Common myeloid progenitor, CD34-positive (primary cell): ENCODE data around the gene CDK14.

Source experiments
- CTCF ChIA-PET: fragments of 350-600 bp; sonication (Branson Sonifier 250); formaldehyde crosslinking; loops from one replicate; lab custom pipeline; 2021; ENCODE audit warnings: antibody characterized with exemption; lab: Charles Lee
- POLR2A ChIA-PET: fragments of 350-600 bp; sonication (Branson Sonifier 250); formaldehyde crosslinking; loops from one replicate; lab custom pipeline; 2021; ENCODE audit warnings: antibody characterized with exemption; lab: Charles Lee
- DNase-seq, 3 donors: peaks; one replicate each; pipeline versions ENCODE4 v3.0.0 to v3.0.0-alpha.2; 2013
- H3K27ac ChIP-seq, 2 experiments: 1 replicate in 1 of 2; 2 replicates in 1 of 2; pipeline ENCODE4 v1.7.0; 2013; ENCODE audit warnings: inconsistent platforms in 2 of 2, low read length in 2 of 2, mild to moderate bottlenecking in 2 of 2, low read depth in 1 of 2, moderate library complexity in 1 of 2; ENCODE audit not compliant: severe bottlenecking in 2 of 2, insufficient read depth in 1 of 2, poor library complexity in 1 of 2
- H3K27me3 ChIP-seq, 5 experiments: replicated peaks in 2 of 5; 1 replicate in 3 of 5; 2 replicates in 2 of 5; pipeline versions ENCODE4 v1.6.1 to v1.7.0; 2013; ENCODE audit warnings: low read length in 4 of 5, mild to moderate bottlenecking in 2 of 5, moderate library complexity in 2 of 5, inconsistent platforms in 1 of 5; ENCODE audit not compliant: insufficient read depth in 5 of 5, control insufficient read depth in 4 of 5
- H3K36me3 ChIP-seq, 4 experiments: 1 replicate in 2 of 4; 2 replicates in 2 of 4; pipeline versions ENCODE4 v1.6.1 to v1.7.0; 2013; ENCODE audit warnings: low read length in 3 of 4, control low read depth in 1 of 4, mild to moderate bottlenecking in 1 of 4; ENCODE audit not compliant: control insufficient read depth in 4 of 4, insufficient read depth in 4 of 4
- H3K4me1 ChIP-seq, 4 experiments: 1 replicate in 3 of 4; 2 replicates in 1 of 4; pipeline versions ENCODE4 v1.6.1 to v1.7.1; 2013; ENCODE audit warnings: low read length in 3 of 4, mild to moderate bottlenecking in 3 of 4, control low read depth in 1 of 4, inconsistent platforms in 1 of 4, moderate library complexity in 1 of 4; ENCODE audit not compliant: control insufficient read depth in 4 of 4, insufficient read depth in 4 of 4; ENCODE audit errors: control extremely low read depth in 1 of 4
- H3K4me3 ChIP-seq, 7 experiments: 1 replicate in 4 of 7; 2 replicates in 3 of 7; pipeline versions ENCODE4 v1.5.1 to v1.7.0; 2013; ENCODE audit warnings: mild to moderate bottlenecking in 7 of 7, low read length in 6 of 7, moderate library complexity in 6 of 7, inconsistent platforms in 2 of 7, low read depth in 2 of 7, control low read depth in 1 of 7; ENCODE audit not compliant: insufficient read depth in 4 of 7, control insufficient read depth in 1 of 7; ENCODE audit errors: extremely low read depth in 1 of 7
- H3K9me3 ChIP-seq, 5 experiments: 1 replicate in 4 of 5; 2 replicates in 1 of 5; pipeline versions ENCODE4 v1.6.1 to v1.7.1; 2013; ENCODE audit warnings: low read length in 4 of 5, mild to moderate bottlenecking in 2 of 5, inconsistent platforms in 1 of 5, low read depth in 1 of 5, moderate library complexity in 1 of 5; ENCODE audit not compliant: control insufficient read depth in 4 of 5, insufficient read depth in 2 of 5; ENCODE audit errors: control extremely low read depth in 1 of 5
- WGBS: methylation state at CpG from one replicate; pipeline ENCODE4 v1.1.5; 2013; ENCODE audit not compliant: insufficient coverage; 5-methylcytosine and 5-hydroxymethylcytosine counted together

Gene CDK14

DNA sequence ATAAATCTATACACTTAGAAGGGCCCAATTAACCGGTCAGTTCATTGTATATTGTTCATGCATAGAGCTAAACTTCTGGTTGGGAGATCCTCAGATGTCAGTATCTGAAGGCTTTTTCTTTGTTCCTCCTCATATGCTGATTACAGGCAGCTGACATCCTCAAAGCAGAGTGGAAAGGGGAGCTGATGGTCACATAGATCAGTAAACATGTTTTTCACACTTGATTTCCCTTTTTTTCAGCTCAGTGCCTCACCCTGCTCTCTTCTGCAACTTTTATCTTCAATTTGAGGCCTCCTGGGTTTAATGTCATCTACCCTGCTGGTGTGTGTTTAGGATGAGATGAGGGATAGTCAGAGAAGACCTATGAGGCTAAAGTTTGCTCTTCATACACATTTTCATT is 370.2 kb downstream of the CDK14 start:
- no peak overlapping the region for H3K4me3 ChIP-seq
- no peaks in the 10 kb centered on the region for H3K27me3 ChIP-seq
- ChIA-PET POLR2A (no interaction called here), CTCF (interaction anchor here (1.4 kb wide), 1 partner anchor 14 kb away, joined by 3 read pairs; no protein-coding TSS in a partner anchor)
- H3K27ac ChIP-seq = no peak overlapping the region
- no peaks in the 10 kb centered on the region for H3K4me1 ChIP-seq
- 88% methylated on average over 1 of the region's 1 CpG for WGBS
- no peak for DNase-seq
- no peaks in the 10 kb centered on the region for H3K9me3 ChIP-seq
- peaks cover 0 to 2% (median 0%) of the 10 kb centered on the region in 4 experiments for H3K36me3 ChIP-seq

DNA sequence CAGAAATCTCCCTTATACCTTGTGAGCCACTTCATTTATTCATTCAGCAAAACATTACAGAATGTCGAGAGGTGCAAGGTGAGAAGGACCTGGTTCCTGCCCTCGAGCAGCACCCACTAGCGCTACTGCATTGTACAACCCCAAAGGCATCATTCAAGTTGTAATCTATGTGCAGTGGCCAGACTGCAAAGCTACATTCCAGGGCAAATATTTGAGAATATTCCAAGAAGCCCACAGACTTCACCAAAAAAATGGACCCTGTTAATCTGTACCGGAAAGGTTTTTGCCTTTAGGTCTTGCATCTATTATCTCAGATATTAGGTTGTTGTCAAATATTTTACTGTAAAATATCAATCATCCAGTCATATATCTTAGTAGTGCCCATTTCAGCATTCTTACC is 372.8 kb downstream of the CDK14 start:
- ChIA-PET CTCF (no interaction called here), POLR2A (no interaction called here)
- 100% methylated on average over 3 of the region's 4 CpGs for WGBS
- no peak overlapping the region for H3K27ac ChIP-seq
- H3K4me3 ChIP-seq = no peak overlapping the region
- no peaks in the 10 kb centered on the region for H3K27me3 ChIP-seq
- H3K9me3 ChIP-seq = peaks cover 0 to 3% (median 0%) of the 10 kb centered on the region in 5 experiments
- H3K4me1 ChIP-seq = no peaks in the 10 kb centered on the region
- DNase-seq = no peak
- no peaks in the 10 kb centered on the region for H3K36me3 ChIP-seq

DNA sequence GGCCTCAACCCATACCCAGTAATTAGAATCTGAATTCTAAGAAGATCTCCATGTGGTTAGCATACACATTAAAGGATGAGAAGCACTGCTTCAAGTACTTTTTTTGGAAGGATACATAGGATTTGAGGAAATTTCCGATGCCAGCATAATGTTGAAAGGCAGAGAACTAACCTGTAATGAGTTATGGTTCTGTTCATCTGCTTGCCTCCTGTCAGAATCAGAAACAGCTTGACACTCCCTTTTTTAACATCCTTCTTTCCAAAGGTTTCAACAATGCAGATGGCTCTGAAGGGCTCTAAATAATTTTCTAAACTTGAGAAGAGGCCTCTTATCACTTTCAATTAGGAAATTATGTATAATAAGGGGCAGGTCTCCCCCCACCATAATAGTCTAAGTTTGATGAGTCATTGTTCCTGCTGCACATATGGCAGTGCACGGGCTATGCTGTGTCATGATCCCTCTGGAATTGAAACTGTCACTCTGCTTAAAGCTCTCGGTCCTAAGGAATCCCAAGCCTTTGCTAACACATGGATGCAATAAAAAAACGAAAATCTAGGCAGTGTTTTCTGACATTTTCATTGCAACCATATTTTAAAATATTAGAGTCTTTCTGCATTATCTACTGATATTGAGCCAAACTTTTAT is 376.9 kb downstream of the CDK14 start:
- H3K4me3 ChIP-seq = no peak overlapping the region
- no peaks in the 10 kb centered on the region for H3K4me1 ChIP-seq
- CTCF ChIA-PET = interaction anchor here (1.0 kb wide), 1 partner anchor 9 kb away, joined by 4 read pairs; no protein-coding TSS in a partner anchor
- peaks cover 2 to 26% (median 6%) of the 10 kb centered on the region in 5 experiments for H3K9me3 ChIP-seq
- POLR2A ChIA-PET = no interaction called here
- 98% methylated on average over 4 of the region's 4 CpGs for WGBS
- H3K36me3 ChIP-seq = peaks cover 0 to 3% (median 0%) of the 10 kb centered on the region in 4 experiments
- no peak for DNase-seq
- no peaks in the 10 kb centered on the region for H3K27me3 ChIP-seq
- no peak overlapping the region for H3K27ac ChIP-seq

DNA sequence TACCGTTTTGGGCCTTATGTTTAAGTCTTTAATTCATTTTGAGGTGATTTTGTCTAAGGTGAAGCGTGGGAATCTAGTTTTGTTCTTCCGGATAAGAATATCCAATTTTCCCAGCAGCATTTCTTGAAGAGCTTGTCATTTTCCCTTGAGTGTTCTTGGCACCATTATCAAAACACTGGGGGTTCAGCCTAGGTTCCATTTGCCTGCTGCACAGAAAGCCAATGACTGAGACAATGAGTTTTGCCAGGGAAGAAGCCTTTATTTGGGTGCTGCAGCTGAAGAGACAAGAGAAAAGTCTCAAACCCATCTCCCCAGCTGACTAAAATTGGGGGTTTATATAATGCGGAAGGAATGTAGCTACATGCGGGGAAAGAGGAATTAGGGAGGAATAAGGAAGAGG is 380.9 kb downstream of the CDK14 start:
- no peak overlapping the region for H3K27ac ChIP-seq
- DNase-seq = no peak
- 98% methylated on average over 5 of the region's 5 CpGs for WGBS
- ChIA-PET POLR2A (no interaction called here), CTCF (no interaction called here)
- H3K27me3 ChIP-seq = no peaks in the 10 kb centered on the region
- H3K4me3 ChIP-seq = no peak overlapping the region
- H3K9me3 ChIP-seq = peaks cover 3 to 30% (median 6%) of the 10 kb centered on the region in 5 experiments
- H3K36me3 ChIP-seq = peaks cover 0 to 3% (median 0%) of the 10 kb centered on the region in 4 experiments
- no peaks in the 10 kb centered on the region for H3K4me1 ChIP-seq

DNA sequence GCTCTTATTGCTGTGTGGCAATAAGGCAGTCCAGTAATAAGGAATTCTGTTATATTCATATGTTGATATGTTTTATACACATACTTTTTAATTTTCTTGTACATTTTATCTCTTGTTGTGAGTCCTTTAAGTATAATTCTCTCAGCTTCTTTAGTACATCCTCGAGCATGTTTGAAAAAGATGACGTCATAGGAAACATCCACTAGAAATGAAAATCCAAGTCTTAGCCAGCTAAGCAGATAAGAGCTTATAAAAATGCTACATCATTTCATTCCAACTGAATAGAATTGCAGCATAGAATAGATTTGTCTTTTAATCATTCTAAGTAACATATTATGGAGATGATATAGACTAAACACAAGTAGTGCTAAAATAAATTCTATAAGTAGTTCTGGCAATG is 384.4 kb downstream of the CDK14 start:
- CTCF ChIA-PET = interaction anchor here (1.1 kb wide), 1 partner anchor 15 kb away, joined by 3 read pairs; no protein-coding TSS in a partner anchor
- no peak overlapping the region for H3K27ac ChIP-seq
- H3K9me3 ChIP-seq = peaks cover 1 to 34% (median 10%) of the 10 kb centered on the region in 5 experiments
- no CpG with 5 or more reads among the region's 2 CpGs for WGBS
- H3K4me3 ChIP-seq = no peak overlapping the region
- DNase-seq = no peak
- POLR2A ChIA-PET = no interaction called here
- peaks cover 0 to 7% (median 0%) of the 10 kb centered on the region in 4 experiments for H3K36me3 ChIP-seq
- H3K27me3 ChIP-seq = no peaks in the 10 kb centered on the region
- H3K4me1 ChIP-seq = no peaks in the 10 kb centered on the region

DNA sequence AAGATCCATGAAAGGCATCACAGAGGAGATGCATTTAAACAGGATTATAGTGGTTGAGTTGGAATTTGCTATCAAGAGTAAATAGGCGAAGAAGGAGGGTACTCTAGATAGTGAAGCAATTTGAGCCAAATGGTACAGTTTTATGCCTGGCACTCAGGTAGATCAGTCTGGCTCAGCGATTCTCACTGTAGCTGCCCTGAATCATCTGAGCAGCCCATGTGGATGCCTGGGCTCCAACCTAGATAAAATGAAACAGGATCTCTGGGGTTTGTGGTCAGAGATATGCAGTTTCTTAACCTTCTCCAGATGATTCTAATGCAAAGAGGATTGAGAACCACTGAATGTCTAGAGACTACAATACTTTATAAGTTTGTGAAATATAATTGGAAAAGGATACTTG is 386.1 kb downstream of the CDK14 start:
- no peaks in the 10 kb centered on the region for H3K4me1 ChIP-seq
- H3K36me3 ChIP-seq = peaks cover 0 to 4% (median 0%) of the 10 kb centered on the region in 4 experiments
- WGBS = 100% methylated on average over 2 of the region's 2 CpGs
- H3K4me3 ChIP-seq = no peak overlapping the region
- no peaks in the 10 kb centered on the region for H3K27me3 ChIP-seq
- DNase-seq = no peak
- ChIA-PET POLR2A (no interaction called here), CTCF (interaction anchor here (1.0 kb wide), 1 partner anchor 9 kb away, joined by 4 read pairs; no protein-coding TSS in a partner anchor)
- no peak overlapping the region for H3K27ac ChIP-seq
- H3K9me3 ChIP-seq = peaks cover 0 to 21% (median 5%) of the 10 kb centered on the region in 5 experiments

DNA sequence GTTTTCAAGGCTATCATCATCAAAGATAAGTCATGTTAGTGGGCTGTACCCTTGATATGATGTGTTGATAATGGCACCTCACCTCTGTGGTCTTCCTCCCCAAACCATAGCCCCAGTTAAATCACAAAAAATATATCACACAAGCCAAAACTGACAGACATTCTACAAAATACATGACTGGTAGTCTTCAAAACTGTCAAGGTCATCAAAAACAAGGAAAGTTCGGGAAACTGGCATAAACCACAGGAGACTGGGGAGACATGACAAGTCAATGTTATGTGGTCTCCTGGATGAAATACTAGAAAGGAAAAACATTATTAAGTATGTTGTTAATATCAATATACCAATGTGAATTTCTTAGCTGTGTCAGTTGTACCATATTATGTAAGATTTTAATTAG is 388.6 kb downstream of the CDK14 start:
- H3K27ac ChIP-seq = no peak overlapping the region
- no peaks in the 10 kb centered on the region for H3K27me3 ChIP-seq
- WGBS = no CpG with 5 or more reads among the region's 1 CpG
- CTCF ChIA-PET = no interaction called here
- POLR2A ChIA-PET = no interaction called here
- H3K4me3 ChIP-seq = no peak overlapping the region
- peaks cover 0 to 4% (median 0%) of the 10 kb centered on the region in 4 experiments for H3K36me3 ChIP-seq
- H3K4me1 ChIP-seq = no peaks in the 10 kb centered on the region
- DNase-seq = no peak
- H3K9me3 ChIP-seq = peaks cover 0 to 10% (median 3%) of the 10 kb centered on the region in 5 experiments
